GM12891 (cell line): ENCODE data around the gene OTOG.

Source experiments
- POLR2A ChIP-seq: IDR thresholded peaks from 2 replicates; pipeline ENCODE4 v1.6.1; 2011; ENCODE audit warnings: low read depth, low read length, control low read depth
- POU2F2 ChIP-seq: IDR thresholded peaks from 2 replicates; pipeline ENCODE4 v1.6.1; 2011; ENCODE audit warnings: low read depth, mild to moderate bottlenecking, control low read depth, low read length, moderate library complexity

DNA sequence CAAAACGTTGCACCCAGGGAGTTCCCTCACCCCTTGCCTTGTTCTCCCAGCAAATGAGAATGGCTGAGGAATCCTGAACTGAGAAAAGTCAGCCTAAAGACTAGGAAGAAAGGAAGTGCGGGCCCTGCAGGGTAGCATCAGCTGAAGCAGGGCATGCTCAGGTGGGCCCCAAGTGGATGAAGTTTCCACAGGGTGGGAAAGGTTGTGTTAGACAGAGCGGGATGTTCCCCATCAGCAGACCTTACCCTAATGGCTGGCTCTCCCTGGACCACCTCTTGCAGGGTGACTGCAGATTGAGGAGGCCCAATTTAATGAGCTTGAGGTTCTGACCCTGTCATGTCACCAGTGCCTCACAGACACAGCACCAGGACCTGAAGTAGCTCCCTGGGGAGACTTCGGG, 90.8 kb downstream of the OTOG start:
- TF ChIP-seq POU2F2 (no peak), POLR2A (no peak)
